OCI-LY7 (cell line): ENCODE measurements around the gene RIPK4. TPM values are rescaled to one million over a fixed set of nuclear protein-coding genes. Genes with fewer than 3 reads are reported as not detected.

Experiments used
- BruUV-seq: library from RNA; stranded (reverse); fragments of 400-500 nt; replicated peaks from 2 replicates; lab custom pipeline; 2021; lab: Mats Ljungman, UMichigan
- CTCF ChIA-PET: fragments of 300-600 bp; sonication (Branson Sonifier 250); formaldehyde crosslinking; loops from one replicate; lab custom pipeline; 2022; ENCODE audit warnings: antibody characterized with exemption; ENCODE audit not compliant: unreplicated experiment; lab: Charles Lee
- POLR2A ChIA-PET: fragments of 300-600 bp; sonication (Branson Sonifier 250); formaldehyde crosslinking; loops from one replicate; lab custom pipeline; 2022; ENCODE audit warnings: antibody characterized with exemption; lab: Charles Lee
- DNase-seq: peaks from one replicate; pipeline ENCODE4 v3.0.0-alpha.2; 2015; ENCODE audit warnings: low spot score
- H2AFZ ChIP-seq: fragments of 200-600 bp; sonication (generic), shearing (Covaris generic); 2 replicates; pipeline ENCODE4 v1.6.1; 2014; ENCODE audit warnings: mild to moderate bottlenecking, antibody characterized with exemption, low read length, moderate library complexity
- H3K27ac ChIP-seq: fragments of 200-600 bp; sonication (generic); 2 replicates; pipeline ENCODE4 v1.5.1; 2014; ENCODE audit warnings: mixed run types, low read depth, mild to moderate bottlenecking, moderate library complexity, low read length, inconsistent platforms; ENCODE audit not compliant: poor library complexity, severe bottlenecking
- H3K36me3 ChIP-seq: fragments of 200-600 bp; sonication (generic); 2 replicates; pipeline ENCODE4 v1.6.1; 2014; ENCODE audit warnings: mild to moderate bottlenecking, antibody characterized with exemption, low read length, moderate library complexity, mixed read lengths; ENCODE audit not compliant: insufficient read depth
- H3K4me1 ChIP-seq: fragments of 200-600 bp; sonication (generic); 2 replicates; pipeline ENCODE4 v1.5.1; 2014; ENCODE audit warnings: mild to moderate bottlenecking, low read length; ENCODE audit not compliant: insufficient read depth, poor library complexity, severe bottlenecking
- H3K4me2 ChIP-seq: fragments of 200-600 bp; sonication (generic); 2 replicates; pipeline ENCODE4 v1.6.1; 2014; ENCODE audit warnings: mild to moderate bottlenecking, low read length
- H3K4me3 ChIP-seq: fragments of 200-600 bp; sonication (generic); 2 replicates; pipeline ENCODE4 v1.5.1; 2014; ENCODE audit warnings: mild to moderate bottlenecking, low read depth, low read length; ENCODE audit not compliant: poor library complexity, severe bottlenecking
- H3K79me2 ChIP-seq: fragments of 200-600 bp; sonication (generic); 2 replicates; pipeline ENCODE4 v1.6.1; 2016; ENCODE audit warnings: low read depth, mild to moderate bottlenecking, low read length, moderate library complexity, mixed read lengths; ENCODE audit not compliant: insufficient read depth
- H3K9me2 ChIP-seq: fragments of 200-600 bp; sonication (generic); 2 replicates; pipeline ENCODE4 v1.6.1; 2016; ENCODE audit warnings: mild to moderate bottlenecking, low read length, mixed read lengths; ENCODE audit not compliant: insufficient read depth
- H3K9me3 ChIP-seq: fragments of 200-600 bp; sonication (generic); 2 replicates; pipeline ENCODE4 v1.6.1; 2014; ENCODE audit warnings: mild to moderate bottlenecking, mixed run types, low read length, mixed read lengths
- H4K20me1 ChIP-seq: fragments of 200-600 bp; sonication (generic); 2 replicates; pipeline ENCODE4 v1.6.1; 2014; ENCODE audit warnings: mild to moderate bottlenecking, antibody characterized with exemption, low read length, moderate library complexity, mixed read lengths; ENCODE audit not compliant: insufficient read depth
- EZH2phosphoT487 ChIP-seq: fragments of 200-600 bp; sonication (generic); IDR thresholded peaks from 2 replicates; pipeline ENCODE4 v1.6.1; 2018; ENCODE audit warnings: low read depth, borderline replicate concordance, mild to moderate bottlenecking, mixed run types, antibody characterized with exemption, low read length, moderate library complexity, mixed read lengths
- intact Hi-C: fragments of 100-400 bp; cut with micrococcal nuclease; formaldehyde crosslinking; loops from one replicate; pipeline ENCODE4 v1.10.0; 2022; ENCODE audit not compliant: unreplicated experiment
- total RNA-seq, 2 experiments: library from RNA; depleted of rRNA in 1 of 2; stranded (reverse); fragments of >200 nt in 1 of 2; shearing (Covaris generic) in 1 of 2; gene quantifications; 2 replicates each; pipeline ENCODE4 v1.2.3, GENCODE V29; 2014 to 2022
- TF ChIP-seq, protein P1 (sequence below): fragments of 200-600 bp; sonication (generic); conservative IDR thresholded peaks from 2 replicates; pipeline ENCODE4 v1.5.1; 2014; ENCODE audit warnings: mild to moderate bottlenecking, antibody characterized with exemption, low read length, moderate library complexity, mixed read lengths

RIPK4 gene
- total RNA-seq, 2 experiments from 2014 or later: 0.08 to 0.19 TPM

DNA sequence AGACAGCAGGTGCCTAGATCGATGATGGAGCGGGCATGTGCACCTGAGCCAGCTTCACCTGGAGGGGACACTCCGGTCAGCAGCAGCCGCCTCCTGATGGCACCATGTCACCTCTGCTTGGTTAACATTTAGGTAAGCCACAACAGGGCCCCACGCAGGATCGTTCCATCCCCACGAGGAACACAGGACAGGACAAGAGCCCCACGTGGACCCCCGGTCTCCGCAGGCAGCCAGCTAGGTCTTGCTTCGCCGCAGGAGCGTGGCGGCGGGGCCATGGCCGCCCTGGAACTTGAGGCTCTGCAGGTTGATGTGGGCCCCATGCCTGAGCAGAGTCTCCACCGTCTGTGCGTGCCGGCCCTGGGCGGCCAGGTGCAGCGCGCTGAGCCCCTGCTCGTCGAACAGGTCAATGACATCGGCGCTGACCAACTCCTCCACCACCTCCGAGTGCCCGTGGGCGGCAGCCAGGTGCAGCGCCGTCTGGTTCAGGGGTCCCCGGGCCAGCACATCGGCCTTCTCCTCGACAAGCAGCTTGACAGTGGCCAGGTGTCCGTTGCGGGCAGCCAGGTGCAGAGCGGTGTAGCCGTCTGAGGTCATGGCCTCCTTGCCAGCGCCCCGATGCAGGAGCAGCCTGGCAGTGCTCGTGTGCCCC is 26.1 kb downstream of the RIPK4 start:
- Histone ChIP-seq H4K20me1 (no peaks in the 10 kb centered on the region), H3K9me2 (no peaks in the 10 kb centered on the region), H3K36me3 (no peaks in the 10 kb centered on the region), H3K79me2 (no peaks in the 10 kb centered on the region), H2AFZ (no peak overlapping the region), H3K4me2 (no peak overlapping the region), H3K4me1 (no peaks in the 10 kb centered on the region), H3K4me3 (no peak overlapping the region), H3K27ac (no peak overlapping the region), H3K9me3 (no peaks in the 10 kb centered on the region)
- POLR2A ChIA-PET: no interaction called here
- intact Hi-C loops: no loop called here
- CTCF ChIA-PET: no interaction called here
- BruUV-seq: no TSS peak
- DNase-seq: no peak
- TF ChIP-seq EZH2phosphoT487: no peak
- TF ChIP-seq, protein P1, sequence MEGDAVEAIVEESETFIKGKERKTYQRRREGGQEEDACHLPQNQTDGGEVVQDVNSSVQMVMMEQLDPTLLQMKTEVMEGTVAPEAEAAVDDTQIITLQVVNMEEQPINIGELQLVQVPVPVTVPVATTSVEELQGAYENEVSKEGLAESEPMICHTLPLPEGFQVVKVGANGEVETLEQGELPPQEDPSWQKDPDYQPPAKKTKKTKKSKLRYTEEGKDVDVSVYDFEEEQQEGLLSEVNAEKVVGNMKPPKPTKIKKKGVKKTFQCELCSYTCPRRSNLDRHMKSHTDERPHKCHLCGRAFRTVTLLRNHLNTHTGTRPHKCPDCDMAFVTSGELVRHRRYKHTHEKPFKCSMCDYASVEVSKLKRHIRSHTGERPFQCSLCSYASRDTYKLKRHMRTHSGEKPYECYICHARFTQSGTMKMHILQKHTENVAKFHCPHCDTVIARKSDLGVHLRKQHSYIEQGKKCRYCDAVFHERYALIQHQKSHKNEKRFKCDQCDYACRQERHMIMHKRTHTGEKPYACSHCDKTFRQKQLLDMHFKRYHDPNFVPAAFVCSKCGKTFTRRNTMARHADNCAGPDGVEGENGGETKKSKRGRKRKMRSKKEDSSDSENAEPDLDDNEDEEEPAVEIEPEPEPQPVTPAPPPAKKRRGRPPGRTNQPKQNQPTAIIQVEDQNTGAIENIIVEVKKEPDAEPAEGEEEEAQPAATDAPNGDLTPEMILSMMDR: no peak

DNA sequence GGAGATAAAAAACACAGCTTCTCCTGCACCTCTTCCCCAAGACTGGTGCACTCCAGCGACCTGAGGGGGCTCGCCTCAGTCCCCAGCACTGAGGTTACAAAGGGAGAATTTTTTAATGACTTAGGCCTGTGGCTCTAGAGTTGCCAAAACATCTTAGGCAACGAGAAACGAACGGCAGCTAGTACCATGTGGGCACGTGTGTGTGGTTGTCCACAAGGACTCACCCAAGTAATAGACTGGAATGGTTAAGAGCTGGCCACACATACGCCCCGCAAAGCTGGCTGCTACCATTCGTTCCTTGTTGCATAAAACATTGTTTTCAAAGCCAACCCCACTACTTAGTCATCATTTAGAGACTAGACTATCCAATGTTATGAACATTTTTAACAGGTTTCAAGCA is 26.9 kb downstream of the RIPK4 start:
- Histone ChIP-seq H3K4me1 (no peaks in the 10 kb centered on the region), H3K36me3 (no peaks in the 10 kb centered on the region), H3K79me2 (no peaks in the 10 kb centered on the region), H4K20me1 (no peaks in the 10 kb centered on the region), H3K4me3 (no peak overlapping the region), H3K9me3 (no peaks in the 10 kb centered on the region), H3K9me2 (no peaks in the 10 kb centered on the region), H2AFZ (no peak overlapping the region), H3K4me2 (no peak overlapping the region), H3K27ac (no peak overlapping the region)
- no TSS peak for BruUV-seq
- no peak for TF ChIP-seq EZH2phosphoT487
- TF ChIP-seq, protein P1: no peak
- ChIA-PET CTCF (no interaction called here), POLR2A (no interaction called here)
- no peak for DNase-seq
- intact Hi-C loops: no loop called here

DNA sequence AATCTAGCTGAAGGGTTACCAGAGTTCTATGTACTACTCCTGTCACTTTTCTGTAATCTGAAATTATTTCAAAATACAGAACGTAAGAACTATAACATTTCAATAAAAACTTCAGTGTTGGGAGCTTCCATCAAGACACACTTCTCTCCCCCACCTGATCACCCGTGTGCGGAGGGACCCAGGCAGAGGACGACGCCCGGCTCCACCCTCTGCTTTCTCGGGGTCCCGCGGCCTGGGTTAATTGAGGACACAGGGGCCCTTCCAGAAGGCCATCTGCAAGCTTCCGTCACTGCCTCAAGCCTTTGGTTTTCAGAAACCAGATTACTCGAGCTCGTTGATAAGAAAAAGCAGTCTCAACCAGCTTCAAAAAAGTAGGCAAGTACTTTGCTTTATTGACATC is 27.8 kb downstream of the RIPK4 start:
- intact Hi-C loops: no loop called here
- no TSS peak for BruUV-seq
- Histone ChIP-seq H3K4me1 (no peaks in the 10 kb centered on the region), H3K4me3 (no peak overlapping the region), H3K4me2 (no peak overlapping the region), H3K79me2 (no peaks in the 10 kb centered on the region), H4K20me1 (no peaks in the 10 kb centered on the region), H3K9me3 (no peaks in the 10 kb centered on the region), H3K27ac (no peak overlapping the region), H3K9me2 (no peaks in the 10 kb centered on the region), H2AFZ (no peak overlapping the region), H3K36me3 (no peaks in the 10 kb centered on the region)
- ChIA-PET POLR2A (interaction anchor here (0.6 kb wide), 1 partner anchor 1035 kb away, joined by 3 read pairs; no protein-coding TSS in a partner anchor), CTCF (no interaction called here)
- no peak for TF ChIP-seq EZH2phosphoT487
- TF ChIP-seq, protein P1: no peak
- no peak for DNase-seq
